A172 (cell line): ENCODE measurements around the gene TBC1D8. TPM values are rescaled to one million over a fixed set of nuclear protein-coding genes. Genes with fewer than 3 reads are reported as not detected.
A peak's percentile ranks its signal among the peaks of the same experiment; 100 is the strongest.

ENCODE experiments used
- DNase-seq: peaks from one replicate; pipeline ENCODE4 v3.0.0-alpha.2; 2015; ENCODE audit warnings: low spot score
- total RNA-seq: library from RNA; depleted of rRNA; stranded (reverse); fragments of >200 nt; shearing (Covaris generic); gene quantifications from 2 replicates; pipeline ENCODE4 v1.2.3, GENCODE V29; 2014

Gene TBC1D8
- total RNA-seq, 1 experiment from 2014 or later, result 4.3 TPM

GRCh38 chr2:101111917-101112771, 39.0 kb downstream of the TBC1D8 start:
- peak; percentile 66 for DNase-seq

GRCh38 chr2:101111262-101111838, 39.8 kb downstream of the TBC1D8 start:
- no peak for DNase-seq

GRCh38 chr2:101109451-101110118, 41.6 kb downstream of the TBC1D8 start:
- DNase-seq, result no peak

DNA sequence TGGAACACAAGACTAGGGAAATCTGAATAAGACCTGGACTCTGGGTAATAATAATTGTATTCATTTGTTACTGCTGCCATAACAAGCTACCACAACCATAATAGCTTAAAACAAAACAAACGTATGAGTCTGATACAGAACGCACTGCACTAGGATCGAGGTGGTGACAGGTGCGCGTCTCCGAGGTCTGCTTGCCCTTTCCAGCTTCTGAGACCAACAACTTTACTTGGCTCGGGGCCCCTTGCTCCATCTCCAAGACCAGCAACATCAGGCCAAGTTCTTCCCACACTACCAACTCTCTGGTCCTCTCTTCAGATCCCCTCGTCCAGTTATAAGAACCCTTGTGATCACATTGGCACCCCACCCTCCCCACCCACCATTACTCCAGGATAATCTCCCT, 42.8 kb downstream of the TBC1D8 start:
- no peak for DNase-seq

DNA sequence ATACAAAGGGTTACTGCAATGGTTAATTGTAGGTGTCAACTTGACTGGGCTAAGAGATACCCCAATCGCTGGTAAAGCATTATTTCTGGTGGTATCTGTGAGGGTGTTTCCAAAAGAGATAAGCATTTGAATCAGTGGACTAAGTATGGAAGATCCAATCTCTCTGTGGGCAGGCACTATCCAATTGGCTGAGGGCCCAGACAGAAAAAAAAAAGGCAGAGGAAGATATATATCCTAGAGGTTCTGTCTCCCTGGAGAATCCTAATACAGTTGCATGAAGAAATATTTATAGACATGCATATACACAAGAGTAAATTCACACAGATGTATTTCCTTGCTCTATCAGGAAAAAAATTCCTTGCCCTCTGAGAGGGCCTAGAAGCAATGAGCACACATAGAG, 43.9 kb downstream of the TBC1D8 start:
- no peak for DNase-seq

- no peak for DNase-seq
These were observed 44.6 kb downstream of the TBC1D8 start for GRCh38 chr2:101106453-101107181.

- no peak for DNase-seq
These were observed 45.5 kb downstream of the TBC1D8 start for GRCh38 chr2:101105654-101106053.

GRCh38 chr2:101097638-101098037, 53.5 kb downstream of the TBC1D8 start:
- no peak for DNase-seq

DNA sequence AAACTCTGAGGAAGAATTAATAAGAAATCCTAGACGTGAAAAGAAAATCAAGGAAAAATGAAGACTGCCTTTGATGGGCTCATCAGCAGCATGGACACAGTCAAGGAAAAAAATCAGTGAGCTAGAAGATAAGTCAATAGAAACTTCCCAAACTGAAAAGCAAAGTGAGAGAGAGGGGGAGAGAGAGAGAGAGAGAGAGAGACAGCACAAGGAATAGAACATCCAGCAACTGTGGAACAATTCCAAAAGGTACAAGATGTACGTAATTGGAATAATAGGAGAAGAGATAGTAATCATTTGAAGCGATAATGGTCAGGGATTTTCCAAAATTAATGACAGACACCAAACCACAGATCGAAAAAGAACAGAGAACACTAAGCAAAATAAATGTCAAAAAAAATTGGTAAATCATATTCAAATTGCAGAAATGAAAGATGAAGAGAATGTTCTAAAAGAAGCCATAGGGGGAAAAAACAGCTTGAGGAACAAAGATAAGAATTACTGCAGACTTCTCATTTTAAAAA, 54.5 kb downstream of the TBC1D8 start:
- DNase-seq, result no peak

GRCh38 chr2:101094351-101094750, 56.8 kb downstream of the TBC1D8 start:
- no peak for DNase-seq

DNA sequence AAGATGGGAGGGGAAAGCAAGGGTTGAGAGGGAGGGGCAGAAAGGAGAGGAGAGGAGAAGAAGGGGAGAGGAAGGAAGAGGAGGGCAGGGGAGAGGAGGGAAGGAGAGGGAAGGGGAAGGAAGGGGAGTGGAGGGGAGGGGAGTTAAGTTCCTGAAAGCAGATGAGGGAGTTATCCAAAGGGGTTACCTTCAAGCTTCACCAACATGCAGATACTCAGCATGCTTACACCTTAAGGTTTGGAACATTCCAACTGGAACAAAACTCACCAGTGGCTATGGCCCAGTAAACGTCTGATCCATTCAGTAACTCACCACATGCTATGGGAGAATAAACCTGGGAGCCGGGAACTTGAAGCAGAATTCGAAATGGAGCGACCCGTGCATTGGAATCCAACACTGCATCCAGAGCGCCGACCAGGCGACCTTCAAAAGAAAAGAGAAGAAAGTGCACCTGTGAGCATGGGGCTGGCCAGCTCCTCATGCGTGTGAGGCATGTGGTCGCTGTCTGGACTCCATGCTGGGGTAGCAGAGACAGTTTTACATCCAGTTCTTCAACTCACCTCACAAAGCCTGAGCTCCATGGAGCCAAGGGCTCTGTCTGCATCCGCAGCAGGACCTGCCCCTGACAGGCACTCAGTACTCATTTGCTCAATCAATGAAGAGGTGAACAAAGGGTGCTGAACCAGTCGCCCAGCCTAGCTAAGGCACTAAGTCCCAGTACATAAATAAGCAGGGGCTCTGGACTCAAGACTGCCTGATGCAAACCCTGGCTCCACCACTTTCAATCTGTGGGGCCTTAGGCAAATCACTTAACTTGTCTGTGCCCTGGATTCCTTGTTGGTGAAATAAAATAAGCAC, 61.0 kb downstream of the TBC1D8 start:
- DNase-seq, result no peak

GRCh38 chr2:101089419-101089818, 61.8 kb downstream of the TBC1D8 start:
- DNase-seq, result no peak

- no peak for DNase-seq
These were observed 63.5 kb downstream of the TBC1D8 start for GRCh38 chr2:101087638-101088037.

- DNase-seq, result no peak
These were observed 67.6 kb downstream of the TBC1D8 start for GRCh38 chr2:101083613-101084012.

- DNase-seq, result no peak
These were observed 68.2 kb downstream of the TBC1D8 start for GRCh38 chr2:101082998-101083397.

DNA sequence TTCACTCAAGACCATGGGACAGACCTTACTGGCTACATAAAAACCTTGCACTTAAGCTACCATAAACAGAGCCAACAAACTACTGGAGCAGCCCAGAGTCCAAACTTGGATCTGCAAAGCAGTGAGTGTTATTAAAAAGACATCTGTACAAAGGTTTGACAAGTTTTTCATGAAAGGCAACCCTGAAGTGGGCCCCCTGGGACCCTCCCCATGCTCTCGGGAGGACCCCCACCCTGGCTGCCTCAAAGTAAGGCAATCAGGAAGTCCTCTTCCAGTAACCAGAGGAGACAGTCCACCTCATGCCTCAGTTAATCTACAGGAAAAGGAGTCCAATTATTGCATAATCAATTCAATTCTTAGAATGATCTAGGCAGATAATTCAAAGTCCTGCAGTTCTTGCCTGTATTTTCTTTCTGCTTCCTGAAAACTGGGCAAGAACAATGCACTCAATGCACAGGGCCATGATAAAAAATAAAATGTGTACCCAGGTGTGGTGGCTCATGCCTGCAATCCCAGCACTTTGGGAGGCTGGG, 69.7 kb downstream of the TBC1D8 start:
- DNase-seq, result no peak

GRCh38 chr2:101080211-101081068, 70.7 kb downstream of the TBC1D8 start:
- DNase-seq, result no peak

GRCh38 chr2:101076581-101076980, 74.6 kb downstream of the TBC1D8 start:
- peak; percentile 34 for DNase-seq

- peak; percentile 76 for DNase-seq
These were observed 86.2 kb downstream of the TBC1D8 start for GRCh38 chr2:101064868-101065549.
